Endothelial cell of umbilical vein (primary cell): ENCODE measurements around the gene LRP5. TPM values are rescaled to one million over a fixed set of nuclear protein-coding genes. Genes with fewer than 3 reads are reported as not detected.

Experiments used
- BruUV-seq: library from RNA; stranded (reverse); fragments of 400-500 nt; replicated peaks from 2 replicates; lab custom pipeline; 2021; lab: Mats Ljungman, UMichigan
- CTCF ChIA-PET: fragments of 300-600, 350-600 bp; sonication (Branson Sonifier 250); formaldehyde crosslinking; loops from one replicate; lab custom pipeline; 2021; ENCODE audit warnings: antibody characterized with exemption, inconsistent platforms; lab: Charles Lee
- POLR2A ChIA-PET: fragments of 300-600, 350-600 bp; sonication (Branson Sonifier 250); formaldehyde crosslinking; loops from one replicate; lab custom pipeline; 2021; ENCODE audit warnings: antibody characterized with exemption, inconsistent platforms; lab: Charles Lee
- DNase-seq: peaks from one replicate; pipeline ENCODE4 v3.0.0-alpha.2; 2011; ENCODE audit warnings: low read depth, low spot score
- FAIRE-seq: peaks from 2 replicates; lab custom pipeline; 2011; peaks lifted over from hg19 to GRCh38; lab: Jason Lieb, UNC
- H2AFZ ChIP-seq: 2 replicates; pipeline ENCODE4 v1.6.0; 2012; ENCODE audit warnings: low read depth, low read length, control low read depth, inconsistent platforms
- H3K27ac ChIP-seq: 2 replicates; pipeline ENCODE4 v1.5.1; 2011; ENCODE audit warnings: low read depth, mild to moderate bottlenecking, control low read depth, low read length, moderate library complexity; ENCODE audit not compliant: insufficient read depth
- H3K27me3 ChIP-seq, 2 experiments: 2 replicates each; pipeline versions ENCODE4 v1.6.0 to v1.6.1; 2011; ENCODE audit warnings: low read length in 2 of 2, mixed read lengths in 1 of 2; ENCODE audit not compliant: control insufficient read depth in 2 of 2, insufficient read depth in 2 of 2
- H3K36me3 ChIP-seq, 2 experiments: 2 replicates in 1 of 2; 3 replicates in 1 of 2; pipeline ENCODE4 v1.5.1; 2011; ENCODE audit warnings: low read length in 2 of 2, mild to moderate bottlenecking in 1 of 2, moderate library complexity in 1 of 2; ENCODE audit not compliant: control insufficient read depth in 2 of 2, insufficient read depth in 2 of 2; ENCODE audit errors: extremely low read depth in 1 of 2
- H3K4me1 ChIP-seq: 3 replicates; pipeline ENCODE4 v1.5.1; 2011; ENCODE audit warnings: mild to moderate bottlenecking, low read length; ENCODE audit not compliant: control insufficient read depth, insufficient read depth; ENCODE audit errors: extremely low read depth
- H3K4me2 ChIP-seq: 2 replicates; pipeline ENCODE4 v1.6.1; 2011; ENCODE audit warnings: low read length, control low read depth, mixed read lengths; ENCODE audit not compliant: insufficient read depth
- H3K4me3 ChIP-seq, 3 experiments: fragments of 200-600 bp in 1 of 3; sonication (generic), shearing (Covaris generic) in 1 of 3; replicated peaks in 1 of 3; 2 replicates each; pipeline ENCODE4 v1.5.1; 2011 to 2016; ENCODE audit warnings: control low read depth in 3 of 3, low read length in 3 of 3, mild to moderate bottlenecking in 2 of 3, inconsistent platforms in 1 of 3, low read depth in 1 of 3, moderate library complexity in 1 of 3; ENCODE audit not compliant: insufficient read depth in 1 of 3
- H3K79me2 ChIP-seq: 2 replicates; pipeline ENCODE4 v1.6.0; 2012; ENCODE audit warnings: low read length, inconsistent platforms; ENCODE audit not compliant: control insufficient read depth, insufficient read depth
- H3K9ac ChIP-seq: replicated peaks from 2 replicates; pipeline ENCODE3; 2011; ENCODE audit warnings: low read length, control low read depth; ENCODE audit not compliant: insufficient read depth; ENCODE audit errors: extremely low read depth
- H3K9me1 ChIP-seq: replicated peaks from 3 replicates; pipeline ENCODE4 v1.6.0; 2011; ENCODE audit warnings: mild to moderate bottlenecking, low read length; ENCODE audit not compliant: control insufficient read depth, insufficient read depth; ENCODE audit errors: extremely low read depth
- H3K9me3 ChIP-seq: replicated peaks from 2 replicates; pipeline ENCODE4 v1.5.1; 2012; ENCODE audit warnings: low read length, inconsistent platforms; ENCODE audit not compliant: control insufficient read depth, insufficient read depth
- H4K20me1 ChIP-seq: replicated peaks from 2 replicates; pipeline ENCODE3; 2011; ENCODE audit warnings: mild to moderate bottlenecking, low read length; ENCODE audit not compliant: control insufficient read depth, insufficient read depth; ENCODE audit errors: extremely low read depth
- CTCF ChIP-seq, 2 donors: IDR thresholded peaks; 1 replicate in 1 of 2; 2 replicates in 1 of 2; pipeline ENCODE4 v1.5.1; 2011; ENCODE audit warnings: low read length in 2 of 2, mild to moderate bottlenecking in 2 of 2, moderate library complexity in 2 of 2, control low read depth in 1 of 2, inconsistent platforms in 1 of 2, low read depth in 1 of 2; ENCODE audit not compliant: insufficient read depth in 1 of 2; ENCODE audit errors: extremely low read depth in 1 of 2
- EZH2 ChIP-seq: IDR thresholded peaks from 2 replicates; pipeline ENCODE4 v1.6.1; 2012; ENCODE audit warnings: borderline replicate concordance, low read depth, mild to moderate bottlenecking, moderate library complexity, low read length, inconsistent platforms; ENCODE audit not compliant: severe bottlenecking
- FOS ChIP-seq: IDR thresholded peaks from 2 replicates; pipeline ENCODE4 v1.6.1; 2011; ENCODE audit warnings: mild to moderate bottlenecking, low read length, moderate library complexity, borderline replicate concordance; ENCODE audit not compliant: insufficient read depth
- GATA2 ChIP-seq: IDR thresholded peaks from 2 replicates; pipeline ENCODE4 v1.7.0; 2011; ENCODE audit warnings: low read depth, mild to moderate bottlenecking, moderate library complexity, mixed read lengths, low read length; ENCODE audit not compliant: insufficient read length, insufficient read depth
- JUN ChIP-seq: IDR thresholded peaks from 2 replicates; pipeline ENCODE4 v1.6.1; 2011; ENCODE audit warnings: borderline replicate concordance, low read depth; ENCODE audit not compliant: insufficient read length, insufficient read depth
- MAX ChIP-seq: IDR thresholded peaks from 2 replicates; pipeline ENCODE4 v1.6.1; 2011; ENCODE audit not compliant: insufficient read depth, insufficient read length
- MYC ChIP-seq: IDR thresholded peaks from one replicate; pipeline ENCODE4 v1.6.1; 2011; ENCODE audit warnings: mild to moderate bottlenecking, low read depth, low read length
- POLR2A ChIP-seq: IDR thresholded peaks from 2 replicates; pipeline ENCODE4 v1.6.1; 2012; ENCODE audit warnings: low read depth, mild to moderate bottlenecking, control low read depth, low read length
- dilution Hi-C: fragments of 300-500 bp; cut with MboI; formaldehyde crosslinking; loops from one replicate; pipeline ENCODE4 v1.15.0; 2019; ENCODE audit warnings: low sequenced_read_pairs; ENCODE audit not compliant: extremely low pct_ligation_motif_present
- intact Hi-C: fragments of 100-400 bp; cut with micrococcal nuclease; formaldehyde crosslinking; loops from one replicate; pipeline ENCODE4 v1.10.0; 2022
- polyA plus RNA-seq, 4 experiments: library from polyadenylated mRNA; depleted of rRNA in 3 of 4; stranded (reverse) in 3 of 4; unstranded in 1 of 4; fragments of >200 nt; gene quantifications; 2 replicates each; pipeline versions ENCODE4 v1.2.1 to v1.2.3, GENCODE V29; 2011 to 2012; ENCODE audit warnings: missing spikeins in 1 of 4
- total RNA-seq: library from RNA; stranded (reverse); gene quantifications from 2 replicates; pipeline ENCODE4 v1.2.3, GENCODE V29; 2021

LRP5 gene
- total and polyA plus RNA-seq, 2 donors (not counting 3 experiments of a cell fraction or from before 2014, with no cell fraction given): 35.1 to 51.8 TPM

GRCh38 chr11:68338051-68338780, 25.8 kb downstream of the LRP5 start:
- Histone ChIP-seq H3K9me1 (no peaks in the 10 kb centered on the region), H2AFZ (no peak overlapping the region), H3K79me2 (peaks cover 6% of the 10 kb centered on the region), H3K4me2 (no peak overlapping the region), H3K27ac (no peak overlapping the region), H3K9ac (no peak overlapping the region), H3K9me3 (no peaks in the 10 kb centered on the region), H4K20me1 (no peaks in the 10 kb centered on the region), H3K4me3 (no peak overlapping the region), H3K27me3 (no peaks in the 10 kb centered on the region), H3K4me1 (no peaks in the 10 kb centered on the region), H3K36me3 (no peaks in the 10 kb centered on the region)
- intact Hi-C loops (no loop called here), dilution Hi-C loops (no loop called here)
- ChIA-PET POLR2A (interaction anchor here (1.0 kb wide), 1 partner anchor 10 kb away, joined by 3 read pairs; no protein-coding TSS in a partner anchor), CTCF (no interaction called here)
- DNase-seq: no peak
- TF ChIP-seq MAX: no peak
- TF ChIP-seq GATA2: no peak
- no TSS peak for BruUV-seq
- FAIRE-seq: no peak

- Histone ChIP-seq H3K79me2 (peaks cover 6% of the 10 kb centered on the region), H3K4me1 (no peaks in the 10 kb centered on the region), H3K9me3 (no peaks in the 10 kb centered on the region), H3K4me2 (no peak overlapping the region), H3K4me3 (no peak overlapping the region), H3K27ac (no peak overlapping the region), H3K36me3 (no peaks in the 10 kb centered on the region), H3K9me1 (no peaks in the 10 kb centered on the region), H2AFZ (no peak overlapping the region), H3K27me3 (no peaks in the 10 kb centered on the region), H4K20me1 (no peaks in the 10 kb centered on the region), H3K9ac (no peak overlapping the region)
- intact Hi-C loops (no loop called here), dilution Hi-C loops (no loop called here)
- no TSS peak for BruUV-seq
- DNase-seq: no peak
- TF ChIP-seq FOS: no peak
- TF ChIP-seq POLR2A: no peak
- TF ChIP-seq GATA2: no peak
- TF ChIP-seq MYC: no peak
- no peak for TF ChIP-seq JUN
- no peak for TF ChIP-seq EZH2
- TF ChIP-seq CTCF (IDR thresholded peaks at IDR 0.05; ENCODE audit: extremely low read depth in 1 of 2, insufficient read depth in 1 of 2, low read depth in 1 of 2, low read length in 2 of 2): no peak
- TF ChIP-seq MAX: no peak
- ChIA-PET CTCF (no interaction called here), POLR2A (no interaction called here)
- peak; percentile 62 for FAIRE-seq
Measured at GRCh38 chr11:68340003-68340767, 27.8 kb downstream of the LRP5 start.
